Hematopoietic multipotent progenitor cell treated with erythropoietin and hydrocortisone succinate and interleukin-3 and kit ligand, for 4 days (in vitro differentiated cells): ENCODE data around the gene NKX1-2.
"Not testable (repeated sequence)": the region's sequence is repeated elsewhere in the genome, so short reads cannot be mapped to it uniquely, and the experiment has no call there.

Experiments used
- DNase-seq: peaks from one replicate; pipeline ENCODE4 v3.0.0-alpha.2; 2015

The NKX1-2 gene

GRCh38 chr10:124449170-124450011, 444 bp downstream of the NKX1-2 start:
- no peak for DNase-seq

GRCh38 chr10:124448696-124449169, 1.1 kb downstream of the NKX1-2 start:
- no peak for DNase-seq

- no peak for DNase-seq
Observed at GRCh38 chr10:124447751-124448466, 1.9 kb downstream of the NKX1-2 start.

- DNase-seq: no peak
Observed at GRCh38 chr10:124446830-124447750, 2.7 kb downstream of the NKX1-2 start.

- DNase-seq: not testable (repeated sequence)
Observed at GRCh38 chr10:124441694-124442093, 8.1 kb downstream of the NKX1-2 start.

- no peak for DNase-seq
Observed at GRCh38 chr10:124436191-124436638, 13.6 kb downstream of the NKX1-2 start.

GRCh38 chr10:124435683-124436082, 14.2 kb downstream of the NKX1-2 start:
- DNase-seq: not testable (repeated sequence)

GRCh38 chr10:124433461-124433860, 16.4 kb downstream of the NKX1-2 start:
- DNase-seq: no peak

- DNase-seq: no peak
Observed at GRCh38 chr10:124430077-124430476, 19.8 kb downstream of the NKX1-2 start.

- no peak for DNase-seq
Observed at GRCh38 chr10:124429576-124429975, 20.3 kb downstream of the NKX1-2 start.

- DNase-seq: no peak
Observed at GRCh38 chr10:124428207-124428777, 21.5 kb downstream of the NKX1-2 start.

GRCh38 chr10:124425227-124425962, 24.4 kb downstream of the NKX1-2 start:
- DNase-seq: no peak

- peak; percentile 91 for DNase-seq
Observed at GRCh38 chr10:124423813-124424212, 26.0 kb downstream of the NKX1-2 start.

GRCh38 chr10:124422742-124423141, 27.1 kb downstream of the NKX1-2 start:
- DNase-seq: no peak

GRCh38 chr10:124420254-124420653, 29.6 kb downstream of the NKX1-2 start:
- DNase-seq: peak; percentile 89

- DNase-seq: no peak
Observed at GRCh38 chr10:124419635-124420034, 30.2 kb downstream of the NKX1-2 start.

- DNase-seq: peak; percentile 99
Observed at GRCh38 chr10:124418726-124419501, 30.9 kb downstream of the NKX1-2 start, which contains the start of gene OAT. TSS of gene OAT (minus strand) at chr10:124418923. CDS start at chr10:124412171, 6,752 bp downstream.

- peak; percentile 76 for DNase-seq
Observed at GRCh38 chr10:124417895-124418725, 31.7 kb downstream of the NKX1-2 start.

GRCh38 chr10:124416733-124417132, 33.1 kb downstream of the NKX1-2 start:
- no peak for DNase-seq

- no peak for DNase-seq
Observed at GRCh38 chr10:124415210-124415609, 34.6 kb downstream of the NKX1-2 start.
